ENCODE data around the gene PSMA6. TPM values are rescaled to one million over a fixed set of nuclear protein-coding genes. Genes with fewer than 3 reads are reported as not detected.

The PSMA6 gene
- total and polyA plus RNA-seq, 2 experiments from 2014 or later, result 216 to 296 TPM

DNA sequence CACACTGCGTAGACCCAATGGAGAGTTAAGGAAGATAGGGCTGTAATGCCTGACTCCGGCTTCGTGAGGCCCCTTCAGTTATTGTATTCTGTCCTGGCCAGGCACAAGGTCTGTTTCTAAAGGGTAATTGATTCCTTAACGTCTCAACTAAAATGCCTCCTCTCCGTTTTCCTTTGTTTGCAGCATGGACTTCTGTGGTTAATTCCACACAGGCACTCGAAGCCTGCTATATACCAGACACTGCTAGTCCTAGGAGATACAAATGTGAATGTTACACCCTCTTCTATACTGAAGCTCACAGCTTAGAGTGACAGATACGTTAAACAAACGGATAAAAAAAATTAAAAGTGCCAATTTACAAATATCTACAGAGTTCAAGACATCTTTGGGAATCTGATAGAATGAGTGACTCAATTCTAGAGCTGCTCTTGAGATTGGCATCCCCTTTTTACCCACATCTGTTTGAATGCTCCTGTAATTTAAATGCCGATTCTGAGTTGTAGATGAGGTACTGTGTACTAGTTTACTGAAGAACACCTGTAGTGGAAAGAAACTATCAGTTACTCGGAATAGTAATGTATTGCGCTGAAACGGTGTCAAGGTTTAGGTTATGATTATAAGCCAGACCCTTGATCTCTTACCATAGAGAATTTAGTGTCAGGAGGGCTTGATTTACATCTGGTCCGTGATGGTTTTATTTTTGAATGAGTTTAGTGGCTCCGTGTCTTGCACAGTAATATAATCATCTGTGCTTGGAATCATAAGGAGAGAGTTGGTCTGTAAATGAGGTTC, 784 bp downstream of the PSMA6 start:
- Histone ChIP-seq H3K27ac (ENCODE audit: low read depth) (peak overlapping the region; percentile 87), H2AFZ (peak overlapping the region; percentile 52; the same call in 1 of the 2 replicates), H3K4me3 (peak overlapping the region; percentile 88), H4K20me1 (replicated peaks; ENCODE audit: insufficient read depth) (peaks cover 22% of the 10 kb centered on the region), H3K79me2 (replicated peaks; ENCODE audit: insufficient read depth) (peaks cover 56% of the 10 kb centered on the region), H3K4me1 (ENCODE audit: insufficient read depth) (peaks cover 18% of the 10 kb centered on the region), H3K9me2 (ENCODE audit: insufficient read depth) (no peaks in the 10 kb centered on the region), H3K4me2 (peak overlapping the region; percentile 98), H3K36me3 (ENCODE audit: insufficient read depth) (no peaks in the 10 kb centered on the region), H3K27me3 (ENCODE audit: insufficient read depth) (no peaks in the 10 kb centered on the region), H3F3A (replicated peaks; ENCODE audit: low read depth) (no peaks in the 10 kb centered on the region; the same call in 1 of the 2 replicates)
- Mint-ChIP-seq H3K27me3 (ENCODE audit: insufficient read depth, low read depth, poor library complexity) (peaks cover 11% of the 10 kb centered on the region), H3K36me3 (ENCODE audit: low read depth) (peaks cover 4% of the 10 kb centered on the region; the same call in 2 of the 3 replicates), H3K4me1 (peaks cover 30% of the 10 kb centered on the region; the same call in 2 of the 3 replicates), H3K9me3 (no peaks in the 10 kb centered on the region), H3K4me3 (peak overlapping the region; percentile 100), H3K27ac (peak overlapping the region; percentile 99)
- DNase-seq (ENCODE audit: low spot score) (no peak), ATAC-seq (no peak)
- TF ChIP-seq NANOG (IDR thresholded peaks at IDR 0.05; ENCODE audit: borderline replicate concordance), result no peak
- TF ChIP-seq JUNB (IDR thresholded peaks at IDR 0.05; ENCODE audit: unreplicated experiment), result no peak
- TF ChIP-seq POLR2AphosphoS5 (IDR thresholded peaks at IDR 0.05; ENCODE audit: low read depth), result no peak
- TF ChIP-seq CREB1 (CRISPR knock-in tag; IDR thresholded peaks at IDR 0.05; ENCODE audit: low read depth), result no peak
- TF ChIP-seq, protein P1, sequence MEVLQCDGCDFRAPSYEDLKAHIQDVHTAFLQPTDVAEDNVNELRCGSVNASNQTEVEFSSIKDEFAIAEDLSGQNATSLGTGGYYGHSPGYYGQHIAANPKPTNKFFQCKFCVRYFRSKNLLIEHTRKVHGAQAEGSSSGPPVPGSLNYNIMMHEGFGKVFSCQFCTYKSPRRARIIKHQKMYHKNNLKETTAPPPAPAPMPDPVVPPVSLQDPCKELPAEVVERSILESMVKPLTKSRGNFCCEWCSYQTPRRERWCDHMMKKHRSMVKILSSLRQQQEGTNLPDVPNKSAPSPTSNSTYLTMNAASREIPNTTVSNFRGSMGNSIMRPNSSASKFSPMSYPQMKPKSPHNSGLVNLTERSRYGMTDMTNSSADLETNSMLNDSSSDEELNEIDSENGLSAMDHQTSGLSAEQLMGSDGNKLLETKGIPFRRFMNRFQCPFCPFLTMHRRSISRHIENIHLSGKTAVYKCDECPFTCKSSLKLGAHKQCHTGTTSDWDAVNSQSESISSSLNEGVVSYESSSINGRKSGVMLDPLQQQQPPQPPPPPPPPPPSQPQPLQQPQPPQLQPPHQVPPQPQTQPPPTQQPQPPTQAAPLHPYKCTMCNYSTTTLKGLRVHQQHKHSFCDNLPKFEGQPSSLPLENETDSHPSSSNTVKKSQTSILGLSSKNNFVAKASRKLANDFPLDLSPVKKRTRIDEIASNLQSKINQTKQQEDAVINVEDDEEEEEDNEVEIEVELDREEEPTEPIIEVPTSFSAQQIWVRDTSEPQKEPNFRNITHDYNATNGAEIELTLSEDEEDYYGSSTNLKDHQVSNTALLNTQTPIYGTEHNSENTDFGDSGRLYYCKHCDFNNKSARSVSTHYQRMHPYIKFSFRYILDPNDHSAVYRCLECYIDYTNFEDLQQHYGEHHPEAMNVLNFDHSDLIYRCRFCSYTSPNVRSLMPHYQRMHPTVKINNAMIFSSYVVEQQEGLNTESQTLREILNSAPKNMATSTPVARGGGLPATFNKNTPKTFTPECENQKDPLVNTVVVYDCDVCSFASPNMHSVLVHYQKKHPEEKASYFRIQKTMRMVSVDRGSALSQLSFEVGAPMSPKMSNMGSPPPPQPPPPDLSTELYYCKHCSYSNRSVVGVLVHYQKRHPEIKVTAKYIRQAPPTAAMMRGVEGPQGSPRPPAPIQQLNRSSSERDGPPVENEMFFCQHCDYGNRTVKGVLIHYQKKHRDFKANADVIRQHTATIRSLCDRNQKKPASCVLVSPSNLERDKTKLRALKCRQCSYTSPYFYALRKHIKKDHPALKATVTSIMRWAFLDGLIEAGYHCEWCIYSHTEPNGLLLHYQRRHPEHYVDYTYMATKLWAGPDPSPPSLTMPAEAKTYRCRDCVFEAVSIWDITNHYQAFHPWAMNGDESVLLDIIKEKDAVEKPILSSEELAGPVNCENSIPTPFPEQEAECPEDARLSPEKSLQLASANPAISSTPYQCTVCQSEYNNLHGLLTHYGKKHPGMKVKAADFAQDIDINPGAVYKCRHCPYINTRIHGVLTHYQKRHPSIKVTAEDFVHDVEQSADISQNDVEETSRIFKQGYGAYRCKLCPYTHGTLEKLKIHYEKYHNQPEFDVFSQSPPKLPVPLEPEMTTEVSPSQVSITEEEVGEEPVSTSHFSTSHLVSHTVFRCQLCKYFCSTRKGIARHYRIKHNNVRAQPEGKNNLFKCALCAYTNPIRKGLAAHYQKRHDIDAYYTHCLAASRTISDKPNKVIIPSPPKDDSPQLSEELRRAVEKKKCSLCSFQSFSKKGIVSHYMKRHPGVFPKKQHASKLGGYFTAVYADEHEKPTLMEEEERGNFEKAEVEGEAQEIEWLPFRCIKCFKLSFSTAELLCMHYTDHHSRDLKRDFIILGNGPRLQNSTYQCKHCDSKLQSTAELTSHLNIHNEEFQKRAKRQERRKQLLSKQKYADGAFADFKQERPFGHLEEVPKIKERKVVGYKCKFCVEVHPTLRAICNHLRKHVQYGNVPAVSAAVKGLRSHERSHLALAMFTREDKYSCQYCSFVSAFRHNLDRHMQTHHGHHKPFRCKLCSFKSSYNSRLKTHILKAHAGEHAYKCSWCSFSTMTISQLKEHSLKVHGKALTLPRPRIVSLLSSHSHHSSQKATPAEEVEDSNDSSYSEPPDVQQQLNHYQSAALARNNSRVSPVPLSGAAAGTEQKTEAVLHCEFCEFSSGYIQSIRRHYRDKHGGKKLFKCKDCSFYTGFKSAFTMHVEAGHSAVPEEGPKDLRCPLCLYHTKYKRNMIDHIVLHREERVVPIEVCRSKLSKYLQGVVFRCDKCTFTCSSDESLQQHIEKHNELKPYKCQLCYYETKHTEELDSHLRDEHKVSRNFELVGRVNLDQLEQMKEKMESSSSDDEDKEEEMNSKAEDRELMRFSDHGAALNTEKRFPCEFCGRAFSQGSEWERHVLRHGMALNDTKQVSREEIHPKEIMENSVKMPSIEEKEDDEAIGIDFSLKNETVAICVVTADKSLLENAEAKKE (CRISPR knock-in tag; IDR thresholded peaks at IDR 0.05), result no peak
- TF ChIP-seq STAT1 (IDR thresholded peaks at IDR 0.05; ENCODE audit: unreplicated experiment), result no peak
- TF ChIP-seq EZH2 (IDR thresholded peaks at IDR 0.05; ENCODE audit: low read depth, unreplicated experiment), result no peak
- TF ChIP-seq, protein P2, sequence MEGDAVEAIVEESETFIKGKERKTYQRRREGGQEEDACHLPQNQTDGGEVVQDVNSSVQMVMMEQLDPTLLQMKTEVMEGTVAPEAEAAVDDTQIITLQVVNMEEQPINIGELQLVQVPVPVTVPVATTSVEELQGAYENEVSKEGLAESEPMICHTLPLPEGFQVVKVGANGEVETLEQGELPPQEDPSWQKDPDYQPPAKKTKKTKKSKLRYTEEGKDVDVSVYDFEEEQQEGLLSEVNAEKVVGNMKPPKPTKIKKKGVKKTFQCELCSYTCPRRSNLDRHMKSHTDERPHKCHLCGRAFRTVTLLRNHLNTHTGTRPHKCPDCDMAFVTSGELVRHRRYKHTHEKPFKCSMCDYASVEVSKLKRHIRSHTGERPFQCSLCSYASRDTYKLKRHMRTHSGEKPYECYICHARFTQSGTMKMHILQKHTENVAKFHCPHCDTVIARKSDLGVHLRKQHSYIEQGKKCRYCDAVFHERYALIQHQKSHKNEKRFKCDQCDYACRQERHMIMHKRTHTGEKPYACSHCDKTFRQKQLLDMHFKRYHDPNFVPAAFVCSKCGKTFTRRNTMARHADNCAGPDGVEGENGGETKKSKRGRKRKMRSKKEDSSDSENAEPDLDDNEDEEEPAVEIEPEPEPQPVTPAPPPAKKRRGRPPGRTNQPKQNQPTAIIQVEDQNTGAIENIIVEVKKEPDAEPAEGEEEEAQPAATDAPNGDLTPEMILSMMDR (conservative IDR thresholded peaks at IDR 0.05; ENCODE audit: low read depth in 2 of 2), result no peak
- TF ChIP-seq, protein P3, sequence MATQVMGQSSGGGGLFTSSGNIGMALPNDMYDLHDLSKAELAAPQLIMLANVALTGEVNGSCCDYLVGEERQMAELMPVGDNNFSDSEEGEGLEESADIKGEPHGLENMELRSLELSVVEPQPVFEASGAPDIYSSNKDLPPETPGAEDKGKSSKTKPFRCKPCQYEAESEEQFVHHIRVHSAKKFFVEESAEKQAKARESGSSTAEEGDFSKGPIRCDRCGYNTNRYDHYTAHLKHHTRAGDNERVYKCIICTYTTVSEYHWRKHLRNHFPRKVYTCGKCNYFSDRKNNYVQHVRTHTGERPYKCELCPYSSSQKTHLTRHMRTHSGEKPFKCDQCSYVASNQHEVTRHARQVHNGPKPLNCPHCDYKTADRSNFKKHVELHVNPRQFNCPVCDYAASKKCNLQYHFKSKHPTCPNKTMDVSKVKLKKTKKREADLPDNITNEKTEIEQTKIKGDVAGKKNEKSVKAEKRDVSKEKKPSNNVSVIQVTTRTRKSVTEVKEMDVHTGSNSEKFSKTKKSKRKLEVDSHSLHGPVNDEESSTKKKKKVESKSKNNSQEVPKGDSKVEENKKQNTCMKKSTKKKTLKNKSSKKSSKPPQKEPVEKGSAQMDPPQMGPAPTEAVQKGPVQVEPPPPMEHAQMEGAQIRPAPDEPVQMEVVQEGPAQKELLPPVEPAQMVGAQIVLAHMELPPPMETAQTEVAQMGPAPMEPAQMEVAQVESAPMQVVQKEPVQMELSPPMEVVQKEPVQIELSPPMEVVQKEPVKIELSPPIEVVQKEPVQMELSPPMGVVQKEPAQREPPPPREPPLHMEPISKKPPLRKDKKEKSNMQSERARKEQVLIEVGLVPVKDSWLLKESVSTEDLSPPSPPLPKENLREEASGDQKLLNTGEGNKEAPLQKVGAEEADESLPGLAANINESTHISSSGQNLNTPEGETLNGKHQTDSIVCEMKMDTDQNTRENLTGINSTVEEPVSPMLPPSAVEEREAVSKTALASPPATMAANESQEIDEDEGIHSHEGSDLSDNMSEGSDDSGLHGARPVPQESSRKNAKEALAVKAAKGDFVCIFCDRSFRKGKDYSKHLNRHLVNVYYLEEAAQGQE (IDR thresholded peaks at IDR 0.05; ENCODE audit: unreplicated experiment), result no peak
- TF ChIP-seq EZH2phosphoT487 (IDR thresholded peaks at IDR 0.05; ENCODE audit: unreplicated experiment), result no peak
- no peak for TF ChIP-seq ZNF331 (CRISPR knock-in tag; IDR thresholded peaks at IDR 0.05; ENCODE audit: low read depth)
- TF ChIP-seq, protein P4, sequence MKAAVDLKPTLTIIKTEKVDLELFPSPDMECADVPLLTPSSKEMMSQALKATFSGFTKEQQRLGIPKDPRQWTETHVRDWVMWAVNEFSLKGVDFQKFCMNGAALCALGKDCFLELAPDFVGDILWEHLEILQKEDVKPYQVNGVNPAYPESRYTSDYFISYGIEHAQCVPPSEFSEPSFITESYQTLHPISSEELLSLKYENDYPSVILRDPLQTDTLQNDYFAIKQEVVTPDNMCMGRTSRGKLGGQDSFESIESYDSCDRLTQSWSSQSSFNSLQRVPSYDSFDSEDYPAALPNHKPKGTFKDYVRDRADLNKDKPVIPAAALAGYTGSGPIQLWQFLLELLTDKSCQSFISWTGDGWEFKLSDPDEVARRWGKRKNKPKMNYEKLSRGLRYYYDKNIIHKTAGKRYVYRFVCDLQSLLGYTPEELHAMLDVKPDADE (IDR thresholded peaks at IDR 0.05), result no peak
- TF ChIP-seq ZNF114 (CRISPR knock-in tag; IDR thresholded peaks at IDR 0.05), result no peak

Measured in GM23338 (cell line).